Erythroblast (primary cell): ENCODE measurements around the gene ANGPTL4.

Experiments used
- DNase-seq, 2 experiments: peaks; one replicate each; lab custom pipeline; 2025; lab: John Stamatoyannopoulos, UW
- GATA1 ChIP-seq: IDR thresholded peaks from 2 replicates; pipeline ENCODE4 v1.6.1; 2011; ENCODE audit warnings: low read depth, mild to moderate bottlenecking, control low read depth, low read length, moderate library complexity
- POLR2A ChIP-seq: IDR thresholded peaks from 2 replicates; pipeline ENCODE4 v1.6.1; 2011; ENCODE audit warnings: mild to moderate bottlenecking, low read length

The ANGPTL4 gene

DNA sequence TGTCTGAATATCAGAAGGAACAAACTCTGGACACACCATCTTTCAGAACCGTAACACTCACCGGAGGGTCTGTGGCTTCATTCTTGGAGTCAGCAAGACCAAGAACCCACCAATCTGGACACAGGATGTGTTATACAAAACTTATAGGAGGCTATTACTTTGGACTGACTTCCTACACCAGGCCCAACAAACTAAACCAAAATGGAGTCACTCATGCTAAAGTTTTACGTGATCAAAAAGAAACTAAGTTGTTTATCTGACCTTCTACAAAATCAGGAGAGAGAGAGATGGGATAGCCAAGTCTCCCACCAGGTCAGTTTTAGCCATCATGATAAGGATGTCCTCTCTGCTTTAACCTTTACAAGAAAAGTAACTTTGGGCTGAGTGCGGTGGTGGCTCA, 23.0 kb downstream of the ANGPTL4 start:
- DNase-seq, result no peak
- TF ChIP-seq GATA1 (no peak), POLR2A (no peak)

DNA sequence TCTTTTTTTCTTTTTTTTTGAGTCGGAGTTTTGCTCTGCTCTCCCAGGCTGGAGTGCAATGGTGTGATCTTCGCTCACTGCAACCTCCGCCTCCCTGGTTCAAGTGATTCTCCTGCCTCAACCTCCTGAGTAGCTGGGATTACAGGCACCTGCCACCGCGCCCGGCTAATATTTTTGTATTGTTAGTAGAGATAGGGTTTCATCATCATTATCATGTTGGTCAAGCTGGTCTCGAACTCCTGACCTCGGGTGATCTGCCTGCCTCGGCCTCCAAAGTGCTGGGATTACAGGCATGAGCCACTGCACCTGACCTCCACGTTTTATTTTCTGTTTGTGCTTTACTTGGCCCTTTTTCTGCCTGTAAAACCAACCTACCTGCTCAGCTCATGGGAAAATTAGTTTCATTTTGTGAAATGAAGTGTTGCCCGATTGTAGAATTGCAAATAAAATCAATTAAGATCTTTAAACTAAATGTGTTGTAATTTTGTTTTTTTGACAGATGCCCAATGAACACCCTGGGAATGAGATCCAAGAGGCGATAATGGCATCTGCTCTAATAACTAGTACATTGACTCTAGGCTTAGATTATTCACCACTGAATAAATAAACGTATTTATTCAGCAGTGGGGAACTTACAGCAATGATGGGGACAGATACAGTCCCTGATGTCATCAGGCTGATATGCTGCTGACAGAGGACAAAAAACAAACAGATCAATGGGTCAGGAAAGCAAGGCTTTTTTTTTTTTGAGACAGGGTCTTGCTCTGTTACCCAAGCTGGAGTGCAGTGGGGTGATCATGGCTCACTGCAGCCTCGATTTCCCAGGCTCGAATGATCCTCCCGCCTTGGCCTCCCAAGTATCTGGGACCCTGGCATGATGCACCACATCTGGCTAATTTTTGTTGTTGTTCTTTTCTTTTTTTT, 24.0 kb downstream of the ANGPTL4 start:
- TF ChIP-seq POLR2A (no peak), GATA1 (no peak)
- peak in 1 of 2 experiments; percentile 53 for DNase-seq

DNA sequence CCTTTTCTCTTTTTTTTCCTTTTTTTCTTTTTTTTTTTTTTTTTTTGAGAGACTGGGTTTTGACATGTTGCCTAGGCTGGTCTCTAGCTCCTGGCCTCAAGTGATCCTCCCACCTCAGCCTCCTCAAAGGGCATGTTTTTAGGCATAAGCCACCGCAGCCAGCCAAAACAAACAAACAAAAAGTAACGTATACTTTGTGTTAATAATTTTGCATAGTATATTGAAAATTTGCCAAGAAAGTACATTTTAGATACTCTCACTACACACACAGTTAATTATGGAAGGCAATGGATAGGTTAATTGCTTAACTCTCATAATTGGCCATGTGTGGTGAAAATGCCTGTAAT, 24.6 kb downstream of the ANGPTL4 start:
- TF ChIP-seq GATA1 (no peak), POLR2A (no peak)
- no peak for DNase-seq

DNA sequence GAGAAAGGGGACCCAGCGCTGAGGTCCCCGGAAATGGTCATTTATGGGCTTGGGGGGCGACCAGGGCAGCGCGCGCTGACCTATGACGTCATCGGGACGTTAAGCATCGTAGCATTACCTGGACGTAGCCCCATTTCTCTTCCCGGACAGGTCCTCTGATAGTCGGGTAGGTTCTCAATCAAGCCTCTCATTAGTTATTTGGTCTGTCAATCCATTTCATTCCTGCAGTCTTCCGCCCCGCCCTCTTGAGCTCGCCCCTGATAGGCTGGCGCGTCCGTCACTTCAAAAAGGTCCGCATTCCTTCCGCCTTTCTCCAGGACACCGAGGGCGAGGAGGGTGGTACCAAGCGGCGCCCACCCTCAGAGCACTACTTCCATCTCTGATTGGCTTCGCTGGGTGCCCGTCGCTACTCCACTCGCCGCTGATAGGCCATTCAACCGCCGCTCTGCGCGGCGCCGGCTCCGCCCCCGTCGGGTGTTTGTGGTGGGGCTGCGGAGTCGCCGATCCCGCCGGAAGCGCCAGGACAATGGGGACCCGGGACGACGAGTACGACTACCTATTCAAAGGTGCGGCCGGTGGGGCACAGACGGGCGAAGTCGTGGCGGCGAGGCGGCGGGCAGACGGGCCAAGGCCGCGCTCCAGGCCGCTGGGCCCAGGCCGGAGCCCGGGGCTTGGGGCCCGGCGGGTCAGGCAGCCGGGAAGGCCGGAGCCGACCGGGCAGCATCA, 26.1 kb downstream of the ANGPTL4 start, which contains the start of gene RAB11B:
Gene RAB11B (plus strand): TSS at position 470 of the 726 bp plus-strand sequence. CDS start 57 bp downstream, at position 527.
- TF ChIP-seq POLR2A, result peak; percentile 66
- no peak for TF ChIP-seq GATA1
- DNase-seq, result peak; percentile 100

DNA sequence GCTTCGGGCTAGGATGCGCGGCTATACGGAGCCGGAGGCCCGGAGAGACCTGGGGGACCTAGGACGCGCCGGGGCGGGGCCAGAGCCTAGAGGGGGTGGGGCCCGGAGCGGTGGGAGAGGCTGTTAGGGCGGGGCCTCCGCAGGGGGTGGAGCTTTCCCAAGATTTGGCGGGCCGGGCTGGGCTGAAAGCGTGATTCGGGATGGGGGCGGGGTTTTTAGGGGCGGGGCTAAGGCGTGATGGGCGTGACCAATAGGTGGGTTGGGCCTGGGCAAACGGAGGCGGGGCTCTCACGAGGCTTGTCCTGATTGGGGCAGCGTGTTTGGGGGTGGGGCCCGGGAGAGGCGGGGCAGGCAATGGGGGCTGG, 26.6 kb downstream of the ANGPTL4 start:
- TF ChIP-seq POLR2A (no peak), GATA1 (no peak)
- peak; percentile 94 to 98 for DNase-seq

DNA sequence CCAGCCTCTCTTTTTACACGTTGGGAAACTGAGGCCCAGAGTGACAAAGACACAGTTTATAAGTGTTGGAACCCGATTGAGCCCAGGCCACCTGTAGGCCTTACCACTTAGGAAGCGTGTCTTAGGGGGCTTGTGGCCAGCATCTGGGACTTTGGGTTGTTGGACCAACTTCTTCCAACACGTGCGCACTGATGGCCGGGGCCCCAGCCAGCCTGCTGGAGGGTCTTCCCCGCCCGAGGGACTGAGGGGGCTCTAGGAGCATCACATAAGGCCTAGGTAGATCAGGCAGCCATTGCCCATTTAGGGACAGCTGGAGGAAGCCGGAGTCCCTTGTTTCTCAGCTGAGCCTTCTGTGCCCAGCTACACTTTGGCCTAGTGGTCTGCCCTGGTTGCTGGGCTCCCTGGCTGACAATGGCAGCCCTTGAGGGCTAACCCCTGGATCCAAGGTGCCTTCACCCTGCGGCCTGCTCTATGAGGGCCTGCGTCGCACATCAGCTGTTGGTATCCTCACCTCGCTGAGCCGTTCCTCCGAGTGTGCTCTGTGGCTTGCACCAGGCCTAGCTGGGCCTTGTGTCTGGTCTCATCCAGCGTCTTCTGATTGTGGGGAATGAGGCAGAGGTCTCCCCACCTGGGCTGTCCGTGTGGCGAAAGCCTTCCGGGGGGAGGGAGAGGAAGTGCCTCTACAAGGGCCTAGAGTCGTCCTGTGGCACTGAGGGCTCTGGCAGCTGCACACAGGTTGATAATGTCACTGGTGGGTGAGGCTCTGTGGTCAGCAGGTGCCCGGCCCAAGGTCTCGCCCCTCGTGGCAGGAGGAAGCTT, 27.5 kb downstream of the ANGPTL4 start:
- TF ChIP-seq GATA1 (no peak), POLR2A (no peak)
- DNase-seq, result no peak

DNA sequence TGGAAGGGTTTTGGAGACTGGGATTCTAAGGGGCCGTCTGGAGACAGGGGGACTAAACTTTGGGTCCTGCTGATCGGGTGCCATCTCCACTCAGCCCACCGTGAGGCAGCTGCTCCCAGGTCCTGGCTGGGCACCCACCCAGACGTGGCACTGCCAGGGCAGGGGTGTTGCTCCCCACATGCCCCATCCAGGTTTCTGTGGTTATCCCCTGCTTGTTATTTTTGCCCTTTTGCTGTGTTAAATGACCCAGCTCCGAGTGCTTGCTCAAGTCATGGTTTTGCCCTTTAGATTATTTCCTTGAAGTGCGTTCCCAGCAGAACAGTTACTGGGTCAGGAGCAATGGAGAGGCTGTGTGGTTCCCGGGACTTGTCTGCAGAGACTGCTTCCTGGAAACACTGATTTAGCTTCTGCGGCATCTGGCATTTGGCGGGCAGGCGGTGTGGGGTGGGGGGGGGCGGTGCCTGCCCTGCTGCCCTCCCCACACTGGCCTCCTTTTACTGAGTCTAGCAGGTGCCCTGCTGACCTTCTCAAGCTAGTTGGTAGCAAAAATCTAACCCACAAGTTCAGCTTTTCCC, 28.1 kb downstream of the ANGPTL4 start:
- no peak for TF ChIP-seq POLR2A
- TF ChIP-seq GATA1, result no peak
- DNase-seq, result no peak

DNA sequence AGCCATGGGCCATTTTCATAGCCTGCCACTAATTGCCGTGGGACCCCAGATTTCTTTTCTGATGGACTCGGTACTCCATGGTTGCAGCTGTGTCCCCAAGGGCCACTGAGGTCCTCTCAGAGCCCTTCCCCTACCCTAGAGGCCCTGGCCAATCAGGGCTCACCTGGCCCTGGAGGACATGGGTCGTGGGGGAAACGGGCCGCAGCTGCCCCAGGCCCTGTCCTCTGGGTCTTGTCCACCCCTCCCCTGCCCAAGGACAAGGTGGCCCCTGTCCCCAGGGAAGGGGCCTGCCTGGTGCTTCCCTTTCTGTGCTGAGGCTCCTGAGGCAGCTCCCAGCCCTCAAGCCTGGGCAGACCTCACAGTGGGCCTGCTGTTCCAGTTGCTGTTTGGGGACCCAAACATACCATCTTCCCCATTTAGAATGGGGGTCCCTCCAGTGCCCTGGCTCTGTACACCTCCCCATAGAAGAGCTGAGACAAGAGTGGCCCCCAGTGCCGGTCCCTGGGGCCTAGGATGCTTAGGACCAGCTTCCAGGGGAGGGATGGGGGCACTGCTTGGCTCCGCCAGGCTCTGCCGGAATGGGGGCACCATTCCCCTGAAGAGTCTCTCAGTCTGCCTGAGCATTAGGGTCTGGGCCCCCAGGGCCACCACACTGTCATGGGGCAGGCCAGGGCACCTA, 29.4 kb downstream of the ANGPTL4 start:
- no peak for DNase-seq
- TF ChIP-seq GATA1 (no peak), POLR2A (no peak)

DNA sequence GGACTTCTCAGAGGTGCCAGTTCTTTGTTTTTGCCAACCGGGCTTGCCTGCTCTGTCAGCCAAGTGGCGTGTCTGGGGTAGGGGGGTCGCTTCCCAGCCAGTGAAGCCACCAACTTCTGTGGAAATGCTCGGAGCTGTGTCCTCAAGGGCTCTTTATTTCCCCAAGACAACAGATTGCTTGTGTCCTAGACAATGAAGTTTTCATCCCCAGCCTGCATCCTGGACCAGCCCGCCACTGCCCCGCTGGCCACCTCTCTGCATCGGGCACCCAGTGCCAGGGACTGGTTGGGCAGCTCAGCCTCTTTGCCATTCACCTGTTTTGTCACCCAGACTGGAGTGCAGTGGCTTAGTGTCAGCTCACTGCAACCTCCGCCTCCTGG, 29.9 kb downstream of the ANGPTL4 start:
- no peak for TF ChIP-seq GATA1
- TF ChIP-seq POLR2A, result no peak
- no peak for DNase-seq

DNA sequence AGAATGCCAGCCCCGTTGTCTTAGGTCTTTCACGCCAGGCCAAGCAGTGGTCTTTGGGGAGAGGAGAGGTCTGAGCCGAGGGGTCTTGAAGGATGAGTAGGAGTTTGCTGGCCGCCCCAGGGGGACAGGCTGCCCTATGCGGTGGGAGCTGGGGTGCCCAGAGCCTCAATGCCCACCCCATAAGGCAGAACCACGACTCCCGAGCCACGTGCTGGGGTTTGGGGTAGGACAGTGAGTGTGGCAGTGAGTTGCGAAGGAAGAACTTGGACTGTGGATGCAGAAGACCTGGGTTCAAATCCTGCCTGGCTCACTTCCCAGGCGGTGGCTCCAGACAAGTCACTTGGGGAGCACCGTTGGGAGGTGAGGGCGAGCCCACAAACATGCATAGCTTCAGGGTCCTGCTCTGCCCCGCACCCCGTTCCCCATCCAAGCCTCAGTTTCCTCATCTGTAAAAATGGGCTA, 31.7 kb downstream of the ANGPTL4 start:
- no peak for TF ChIP-seq GATA1
- TF ChIP-seq POLR2A, result no peak
- no peak for DNase-seq

DNA sequence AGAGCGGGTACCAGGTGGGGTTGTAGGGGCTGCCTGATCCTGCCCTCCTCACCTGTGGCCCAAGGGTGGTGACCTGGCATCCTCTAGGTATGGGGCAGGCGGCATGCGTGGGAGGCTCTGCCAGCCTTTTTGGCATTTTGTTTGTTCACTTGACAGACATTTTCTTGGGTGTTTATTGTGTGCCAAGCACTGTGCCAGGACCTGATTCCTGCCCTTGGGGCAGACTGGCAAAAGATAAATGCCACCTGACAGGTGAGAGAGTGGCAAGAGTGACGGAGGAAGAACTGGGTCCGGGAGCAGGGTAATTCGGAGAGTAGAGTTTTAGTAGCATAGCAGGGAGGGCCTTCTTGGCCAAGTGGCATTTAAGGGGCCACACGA, 32.2 kb downstream of the ANGPTL4 start:
- no peak for DNase-seq
- TF ChIP-seq GATA1 (no peak), POLR2A (no peak)

DNA sequence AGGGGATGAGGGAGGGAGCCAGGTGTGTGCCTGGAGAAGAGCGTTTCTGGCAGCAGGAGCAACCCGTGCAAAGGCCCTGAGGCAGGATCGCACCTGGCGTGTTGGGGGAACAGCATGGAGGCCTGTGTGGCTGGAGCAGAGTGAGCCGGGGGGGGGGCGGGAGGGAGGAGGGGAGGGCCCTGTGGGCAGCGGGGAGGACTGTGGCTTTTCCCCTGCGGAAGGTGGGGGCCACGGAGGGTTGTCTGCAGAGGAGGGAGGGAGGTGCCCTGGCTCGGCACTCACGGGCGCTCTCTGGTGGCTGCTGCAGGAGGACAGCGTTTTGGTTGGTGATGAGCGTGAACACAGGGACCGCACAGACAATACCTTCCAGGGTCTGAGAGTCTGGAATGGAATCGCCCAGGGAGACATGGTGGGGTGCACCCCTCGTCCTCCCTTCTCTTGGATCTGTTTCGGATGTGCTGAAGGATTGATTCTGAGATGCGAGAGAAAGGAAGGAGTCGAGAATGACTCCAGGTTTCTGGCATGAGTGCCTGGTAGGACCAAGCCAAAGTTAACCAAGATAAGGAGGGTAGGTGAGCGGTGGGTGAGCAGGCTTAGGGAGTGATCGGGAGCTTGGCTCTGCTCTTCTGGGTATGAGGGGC, 32.7 kb downstream of the ANGPTL4 start:
- DNase-seq, result peak; percentile 75 to 81
- TF ChIP-seq POLR2A (no peak), GATA1 (no peak)

DNA sequence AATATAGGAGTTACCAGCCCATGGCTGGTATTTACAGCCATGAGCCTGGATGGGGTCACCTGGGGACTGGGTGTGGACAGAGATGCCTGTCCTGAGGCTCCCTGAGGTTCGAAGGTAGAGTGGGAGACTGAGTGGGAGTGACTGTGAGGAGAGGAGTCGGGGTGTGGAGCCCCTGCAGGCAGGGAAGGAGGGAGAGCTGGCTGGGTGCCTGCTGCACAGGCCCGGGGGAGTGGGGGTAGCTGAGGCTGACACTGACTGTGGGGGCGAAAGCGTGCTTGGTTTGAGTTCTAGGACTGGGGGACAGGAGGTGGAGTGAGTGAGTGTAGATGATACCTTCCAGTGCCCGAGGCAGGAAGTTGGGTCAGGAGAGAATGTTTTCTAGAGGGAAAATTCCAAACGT, 33.3 kb downstream of the ANGPTL4 start:
- no peak for TF ChIP-seq POLR2A
- no peak for TF ChIP-seq GATA1
- no peak for DNase-seq
